Endothelial cell of umbilical vein (primary cell): ENCODE measurements around the gene FAM3D.

Experiments used
- CTCF ChIP-seq, 2 donors: IDR thresholded peaks; 1 replicate in 1 of 2; 2 replicates in 1 of 2; pipeline ENCODE4 v1.5.1; 2011; ENCODE audit warnings: low read length in 2 of 2, mild to moderate bottlenecking in 2 of 2, moderate library complexity in 2 of 2, control low read depth in 1 of 2, inconsistent platforms in 1 of 2, low read depth in 1 of 2; ENCODE audit not compliant: insufficient read depth in 1 of 2; ENCODE audit errors: extremely low read depth in 1 of 2
- EZH2 ChIP-seq: IDR thresholded peaks from 2 replicates; pipeline ENCODE4 v1.6.1; 2012; ENCODE audit warnings: borderline replicate concordance, low read depth, mild to moderate bottlenecking, moderate library complexity, low read length, inconsistent platforms; ENCODE audit not compliant: severe bottlenecking
- FOS ChIP-seq: IDR thresholded peaks from 2 replicates; pipeline ENCODE4 v1.6.1; 2011; ENCODE audit warnings: mild to moderate bottlenecking, low read length, moderate library complexity, borderline replicate concordance; ENCODE audit not compliant: insufficient read depth
- MAX ChIP-seq: IDR thresholded peaks from 2 replicates; pipeline ENCODE4 v1.6.1; 2011; ENCODE audit not compliant: insufficient read depth, insufficient read length
- POLR2A ChIP-seq: IDR thresholded peaks from 2 replicates; pipeline ENCODE4 v1.6.1; 2012; ENCODE audit warnings: low read depth, mild to moderate bottlenecking, control low read depth, low read length
- POLR2AphosphoS5 ChIP-seq: IDR thresholded peaks from 2 replicates; pipeline ENCODE4 v1.6.1; 2012; ENCODE audit warnings: low read depth, mild to moderate bottlenecking, control low read depth, low read length, moderate library complexity; ENCODE audit not compliant: insufficient read depth

- TF ChIP-seq FOS (no peak), CTCF (IDR thresholded peaks at IDR 0.05; ENCODE audit: extremely low read depth in 1 of 2, insufficient read depth in 1 of 2, low read depth in 1 of 2, low read length in 2 of 2) (no peak), EZH2 (no peak), MAX (no peak), POLR2A (no peak), POLR2AphosphoS5 (no peak)
Measured at GRCh38 chr3:58622436-58622835, 44.1 kb downstream of the FAM3D start.
